ENCODE results near the gene EPHA4.

DNA sequence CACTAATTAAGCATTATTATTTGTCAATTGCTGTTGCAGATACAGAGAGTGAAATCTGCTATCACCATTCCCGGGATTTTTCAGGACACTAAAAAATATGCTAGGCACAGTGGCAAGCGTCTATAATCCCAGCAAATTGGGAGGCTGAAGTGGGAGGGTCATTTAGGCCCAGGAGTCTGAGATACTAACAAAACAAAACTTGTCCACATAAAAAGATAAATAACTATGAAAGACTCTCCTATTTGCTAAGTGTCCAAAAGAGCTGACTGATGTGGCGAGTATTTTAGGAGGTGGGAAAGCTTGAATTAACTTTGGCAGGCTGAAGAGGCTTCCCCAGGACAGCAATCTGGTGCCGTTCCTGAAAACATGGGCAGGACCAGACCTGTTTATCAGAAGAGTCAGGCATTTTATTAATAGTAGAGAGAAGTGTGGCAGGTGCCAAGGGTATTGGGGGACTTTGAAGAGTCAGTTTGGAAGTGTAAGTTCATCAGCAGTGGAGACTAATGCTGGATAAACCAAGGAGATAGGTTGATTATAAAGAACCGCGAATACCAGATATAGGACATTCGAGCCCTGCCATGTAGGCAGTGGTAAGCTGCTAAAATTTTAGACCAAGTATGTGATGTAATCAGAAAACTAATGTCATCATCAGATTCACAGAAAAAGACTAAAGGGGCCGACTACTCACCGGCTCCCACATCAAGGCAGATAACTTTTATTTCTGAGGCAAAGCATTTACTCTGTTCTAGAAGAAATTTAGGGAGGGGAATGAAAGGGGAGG is 201.8 kb downstream of the EPHA4 start:
- TF ChIP-seq SPI1 (IDR thresholded peaks at IDR 0.05; ENCODE audit: low read depth, low read length) = no peak
- TF ChIP-seq POLR2AphosphoS5 (IDR thresholded peaks at IDR 0.05; ENCODE audit: low read depth, low read length) = no peak
